ENCODE measurements around the gene MBP. TPM values are rescaled to one million over a fixed set of nuclear protein-coding genes. Genes with fewer than 3 reads are reported as not detected.

The MBP gene
- total and polyA plus RNA-seq, 3 experiments from 2014 or later, result 59.5 to 196 (median 60.0) TPM

DNA sequence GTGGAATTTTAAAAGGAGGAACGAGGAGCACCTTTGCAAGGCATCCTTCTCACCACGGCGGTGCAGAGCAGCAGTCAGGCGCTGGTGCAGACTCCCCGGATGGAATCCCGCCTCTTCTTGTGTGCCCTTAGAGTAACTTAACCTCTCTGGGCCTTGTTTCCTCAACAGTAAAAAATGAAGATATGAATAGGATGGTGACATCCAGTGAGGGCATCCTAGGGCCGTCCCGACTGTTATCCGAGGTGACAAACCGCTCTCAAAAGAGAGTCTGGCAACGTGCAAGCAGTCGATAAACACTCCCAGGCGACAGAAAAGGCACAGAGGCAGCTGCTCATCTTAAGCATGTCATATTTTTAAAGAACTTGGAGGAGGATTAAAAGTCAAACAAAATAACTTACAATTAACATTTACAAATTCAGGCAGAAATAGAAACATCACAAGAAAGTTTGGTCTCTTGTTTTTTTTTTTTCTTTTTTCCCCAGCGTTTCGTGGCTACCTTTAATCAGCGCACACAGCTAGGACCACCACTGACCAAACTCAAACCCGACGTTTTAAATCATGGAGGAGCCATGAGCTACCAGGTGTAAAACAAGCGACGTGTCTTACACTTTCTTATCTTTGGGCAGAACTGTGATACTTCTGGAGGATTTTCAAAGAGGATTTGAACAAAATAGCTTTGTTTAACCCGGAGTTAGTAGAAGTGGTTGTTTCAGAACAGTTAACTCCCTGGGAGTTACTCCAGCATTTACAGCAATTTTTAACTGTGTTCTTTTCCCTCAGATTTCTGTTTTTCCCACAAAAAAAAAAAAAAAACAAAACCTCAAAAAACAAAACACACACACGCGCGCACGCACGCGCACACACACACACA is 2.1 kb downstream of the MBP start:
- ChIA-PET CTCF (interaction anchor here (0.7 to 3.4 kb wide), 13 partner anchors 8 to 130 kb away, joined by 3 to 19 read pairs (median 4); no protein-coding TSS in a partner anchor), POLR2A (interaction anchor here (0.6 to 4.5 kb wide), 16 partner anchors 9 to 68 kb away, joined by 3 to 30 read pairs (median 4); no protein-coding TSS in a partner anchor)
- H3K4me3 Mint-ChIP-seq, result peak overlapping the region; percentile 97 to 100 (median 98)
- Histone ChIP-seq H3K27me3 (ENCODE audit: insufficient read depth, low read length, poor library complexity, severe bottlenecking) (no peaks in the 10 kb centered on the region), H3K9me3 (ENCODE audit: low read length) (no peaks in the 10 kb centered on the region), H3K4me1 (ENCODE audit: insufficient read depth, low read length) (peaks cover 64% of the 10 kb centered on the region), H3K4me3 (ENCODE audit: low read length) (peak overlapping the region; percentile 75), H3K36me3 (ENCODE audit: insufficient read depth, low read length) (no peaks in the 10 kb centered on the region), H3K27ac (ENCODE audit: low read depth, low read length) (peak overlapping the region; percentile 71)
- no peaks in the 10 kb centered on the region for H3K9me3 Mint-ChIP-seq
- H3K36me3 Mint-ChIP-seq, result peaks cover 0 to 38% (median 7%) of the 10 kb centered on the region in 3 donors
- H3K27ac Mint-ChIP-seq, result peak overlapping the region; percentile 82 to 98 (median 96)
- peak in 2 of 5 donors; percentile 33 to 42 for DNase-seq
- H3K4me1 Mint-ChIP-seq, result peaks cover 70 to 73% (median 70%) of the 10 kb centered on the region in 3 donors
- peaks cover 0 to 3% of the 10 kb centered on the region in 2 donors for H3K27me3 Mint-ChIP-seq

DNA sequence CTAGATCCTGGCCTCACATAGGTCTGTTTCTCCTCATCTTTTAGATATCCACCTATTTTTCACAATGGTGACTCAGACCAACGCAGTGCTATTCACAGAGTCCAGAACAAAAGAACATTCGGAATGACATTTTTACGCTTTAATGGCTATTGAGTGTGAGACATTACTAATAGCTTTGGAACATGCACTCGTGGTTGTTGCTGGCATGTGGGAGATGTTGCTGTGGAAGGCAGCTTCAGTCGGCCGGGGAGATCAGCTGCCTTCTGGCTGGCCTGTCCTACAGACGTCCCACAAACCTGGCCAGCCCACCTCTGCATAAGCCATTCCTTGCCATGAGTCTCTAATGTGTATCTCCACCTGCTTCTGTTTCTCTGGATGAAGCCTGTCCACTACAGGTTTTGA is 3.4 kb downstream of the MBP start:
- peak overlapping the region; percentile 6 for H3K4me3 ChIP-seq (ENCODE audit: low read length)
- H3K27me3 ChIP-seq (ENCODE audit: insufficient read depth, low read length, poor library complexity, severe bottlenecking), result no peaks in the 10 kb centered on the region
- ChIA-PET POLR2A (interaction anchor here (0.7 to 4.5 kb wide), 5 partner anchors 15 to 67 kb away, joined by 3 to 30 read pairs (median 4); no protein-coding TSS in a partner anchor), CTCF (interaction anchor here (1.1 to 3.4 kb wide), 6 partner anchors 20 to 143 kb away, joined by 3 to 19 read pairs (median 4); no protein-coding TSS in a partner anchor)
- peaks cover 72% of the 10 kb centered on the region for H3K4me1 ChIP-seq (ENCODE audit: insufficient read depth, low read length)
- no peaks in the 10 kb centered on the region for H3K9me3 Mint-ChIP-seq
- peak overlapping the region; percentile 97 to 100 (median 98) for H3K4me3 Mint-ChIP-seq
- no peak overlapping the region for H3K27ac ChIP-seq (ENCODE audit: low read depth, low read length)
- no peaks in the 10 kb centered on the region for H3K9me3 ChIP-seq (ENCODE audit: low read length)
- peak overlapping the region; percentile 81 to 98 (median 95) for H3K27ac Mint-ChIP-seq
- peaks cover 0 to 38% (median 7%) of the 10 kb centered on the region in 3 donors for H3K36me3 Mint-ChIP-seq
- no peaks in the 10 kb centered on the region for H3K36me3 ChIP-seq (ENCODE audit: insufficient read depth, low read length)
- peaks cover 0 to 3% of the 10 kb centered on the region in 2 donors for H3K27me3 Mint-ChIP-seq
- no peak for DNase-seq
- H3K4me1 Mint-ChIP-seq, result peaks cover 75 to 78% (median 77%) of the 10 kb centered on the region in 3 donors

DNA sequence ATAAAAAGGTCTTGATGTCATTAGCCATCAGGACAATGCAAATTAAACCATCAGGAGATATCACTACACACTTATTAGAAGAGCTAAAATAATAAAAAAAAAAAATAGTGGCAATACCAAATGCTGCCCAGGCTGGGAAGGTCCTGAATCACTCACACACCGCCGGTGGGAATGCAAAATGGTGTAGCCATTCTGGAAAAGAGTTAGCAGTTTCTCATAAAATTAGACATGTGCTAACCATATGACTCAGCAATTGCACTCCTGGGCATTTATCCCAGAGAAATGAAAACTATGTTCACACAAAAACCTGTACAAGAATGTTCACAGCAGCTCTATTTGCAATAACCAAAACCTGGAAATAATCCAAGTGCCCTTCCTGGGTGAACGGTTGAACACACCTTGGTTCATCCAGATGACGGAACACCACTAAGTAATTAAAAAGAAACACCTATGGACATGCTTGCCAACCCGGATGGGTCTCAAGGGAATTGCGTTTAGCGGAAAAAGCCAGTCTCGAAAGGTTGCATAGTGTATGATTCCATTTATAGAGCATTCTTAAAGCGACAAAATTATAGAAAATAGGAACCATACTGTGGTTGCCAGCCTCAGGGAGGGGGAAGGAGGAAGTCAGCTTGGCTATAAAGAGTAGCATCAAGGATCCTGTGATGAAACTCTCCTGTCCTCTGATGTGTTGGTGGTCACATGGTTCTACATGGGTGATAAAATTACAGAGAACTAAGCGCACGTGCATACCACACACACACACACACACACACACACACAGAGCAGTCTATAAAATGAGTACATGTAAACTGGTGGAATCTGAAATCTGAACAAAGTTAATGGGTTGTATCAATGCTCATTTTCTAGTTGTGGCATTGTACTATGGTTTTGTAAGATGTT is 4.6 kb downstream of the MBP start:
- H3K9me3 ChIP-seq (ENCODE audit: low read length), result no peaks in the 10 kb centered on the region
- peaks cover 72% of the 10 kb centered on the region for H3K4me1 ChIP-seq (ENCODE audit: insufficient read depth, low read length)
- H3K27ac Mint-ChIP-seq, result peak overlapping the region; percentile 82 to 97 (median 93)
- H3K4me3 Mint-ChIP-seq, result peak overlapping the region; percentile 49 to 99 (median 97)
- no peak overlapping the region for H3K27ac ChIP-seq (ENCODE audit: low read depth, low read length)
- ChIA-PET POLR2A (interaction anchor here (0.8 to 2.4 kb wide), 6 partner anchors 14 to 64 kb away, joined by 3 to 8 read pairs (median 4); no protein-coding TSS in a partner anchor), CTCF (interaction anchor here (2.3 kb wide), 1 partner anchor 26 kb away, joined by 7 read pairs; no protein-coding TSS in a partner anchor)
- H3K4me3 ChIP-seq (ENCODE audit: low read length), result peak overlapping the region; percentile 3
- peaks cover 0 to 3% of the 10 kb centered on the region in 2 donors for H3K27me3 Mint-ChIP-seq
- peak; percentile 20 to 75 (median 56) for DNase-seq
- no peaks in the 10 kb centered on the region for H3K36me3 ChIP-seq (ENCODE audit: insufficient read depth, low read length)
- H3K27me3 ChIP-seq (ENCODE audit: insufficient read depth, low read length, poor library complexity, severe bottlenecking), result no peaks in the 10 kb centered on the region
- H3K9me3 Mint-ChIP-seq, result no peaks in the 10 kb centered on the region
- H3K4me1 Mint-ChIP-seq, result peaks cover 76 to 80% (median 78%) of the 10 kb centered on the region in 3 donors
- H3K36me3 Mint-ChIP-seq, result peaks cover 0 to 47% (median 7%) of the 10 kb centered on the region in 3 donors

DNA sequence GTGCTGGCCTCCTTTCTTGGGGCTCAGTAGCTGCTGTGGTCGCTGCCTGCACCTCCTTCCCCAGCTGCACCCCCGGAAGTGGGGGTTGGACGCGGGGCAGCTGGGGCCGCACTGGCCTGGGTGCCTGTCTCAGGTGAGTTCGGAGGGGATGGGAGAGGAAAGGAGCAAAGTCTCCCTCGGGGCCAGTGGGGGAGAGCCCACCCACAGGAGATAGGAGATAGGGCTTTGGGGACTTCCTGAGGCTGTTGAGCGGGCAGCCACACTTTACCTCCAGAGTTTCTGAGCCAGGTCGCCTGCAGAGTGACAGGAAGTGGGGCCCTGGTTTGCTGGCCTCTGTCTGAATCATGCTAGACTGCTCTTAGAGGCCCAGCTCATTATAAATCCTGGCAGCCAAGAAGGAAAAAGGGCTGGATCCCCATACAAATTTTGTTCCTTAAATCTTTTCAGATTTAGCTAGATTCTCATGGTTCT is 8.1 kb downstream of the MBP start:
- DNase-seq, result peak; percentile 50 to 78 (median 57)
- H3K9me3 Mint-ChIP-seq, result no peaks in the 10 kb centered on the region
- H3K4me1 Mint-ChIP-seq, result peaks cover 98 to 100% (median 98%) of the 10 kb centered on the region in 3 donors
- CTCF ChIA-PET, result interaction anchor here (0.8 to 6.5 kb wide), 12 partner anchors 10 to 70 kb away, joined by 3 to 56 read pairs (median 4); no protein-coding TSS in a partner anchor
- Histone ChIP-seq H3K4me1 (ENCODE audit: insufficient read depth, low read length) (peaks cover 90% of the 10 kb centered on the region), H3K36me3 (ENCODE audit: insufficient read depth, low read length) (peaks cover 4% of the 10 kb centered on the region), H3K27ac (ENCODE audit: low read depth, low read length) (no peak overlapping the region), H3K9me3 (ENCODE audit: low read length) (no peaks in the 10 kb centered on the region), H3K27me3 (ENCODE audit: insufficient read depth, low read length, poor library complexity, severe bottlenecking) (no peaks in the 10 kb centered on the region), H3K4me3 (ENCODE audit: low read length) (peak overlapping the region; percentile 46)
- peaks cover 0 to 3% of the 10 kb centered on the region in 2 donors for H3K27me3 Mint-ChIP-seq
- H3K27ac Mint-ChIP-seq, result peak overlapping the region; percentile 84 to 98 (median 94)
- POLR2A ChIA-PET, result interaction anchor here (1.1 to 4.3 kb wide), 4 partner anchors 9 to 57 kb away, joined by 3 to 28 read pairs (median 4); no protein-coding TSS in a partner anchor
- H3K4me3 Mint-ChIP-seq, result peak overlapping the region; percentile 36 to 87 (median 77)
- H3K36me3 Mint-ChIP-seq, result peaks cover 0 to 57% (median 12%) of the 10 kb centered on the region in 3 donors

DNA sequence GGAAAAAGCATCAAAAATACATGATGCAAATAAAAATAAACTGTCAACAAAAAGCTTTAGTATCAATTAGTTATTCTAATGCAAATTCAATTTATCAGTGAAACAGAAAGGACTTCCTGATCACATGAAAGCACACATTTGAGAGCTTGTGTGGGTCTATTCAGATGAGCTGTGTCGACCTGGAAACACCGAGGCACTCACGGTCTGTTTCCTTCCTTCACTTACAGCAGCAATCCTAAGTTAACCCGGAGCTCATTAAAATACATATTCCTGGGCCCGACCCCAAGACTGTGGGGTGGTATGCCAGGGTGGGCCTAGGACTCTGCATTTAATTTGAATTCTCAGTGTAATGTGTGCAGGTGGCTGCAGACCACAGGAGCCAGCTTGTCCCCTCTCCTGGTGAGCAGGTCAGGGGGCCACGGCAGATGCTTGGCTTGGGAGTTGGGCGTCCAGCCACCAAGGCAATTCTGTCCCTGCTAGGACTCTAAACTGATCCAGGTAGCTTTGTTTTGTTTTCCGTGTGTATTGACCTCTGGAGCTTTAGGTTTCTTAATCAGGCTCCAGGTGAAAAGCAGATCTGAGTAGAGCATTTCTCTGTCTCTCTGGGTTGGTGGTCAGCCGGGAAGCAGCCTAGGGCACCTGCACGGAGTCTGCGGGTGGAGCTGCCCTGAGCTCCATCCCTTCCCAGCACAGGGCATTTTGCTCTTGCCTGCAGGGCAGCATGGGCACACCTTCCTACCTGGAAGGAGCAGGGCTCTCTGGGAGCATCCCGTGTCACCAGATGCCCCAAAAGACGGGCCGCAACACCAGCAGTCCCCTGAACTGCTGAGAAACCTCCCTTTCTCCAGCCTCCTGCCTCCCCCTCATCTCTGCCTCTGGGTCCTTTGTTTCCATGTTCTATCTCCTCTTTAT is 9.0 kb downstream of the MBP start:
- H3K27me3 ChIP-seq (ENCODE audit: insufficient read depth, low read length, poor library complexity, severe bottlenecking), result no peaks in the 10 kb centered on the region
- peaks cover 4% of the 10 kb centered on the region for H3K36me3 ChIP-seq (ENCODE audit: insufficient read depth, low read length)
- H3K27ac ChIP-seq (ENCODE audit: low read depth, low read length), result no peak overlapping the region
- peak overlapping the region; percentile 71 to 87 (median 77) for H3K4me3 Mint-ChIP-seq
- peaks cover 0 to 59% (median 9%) of the 10 kb centered on the region in 3 donors for H3K36me3 Mint-ChIP-seq
- no peak for DNase-seq
- H3K4me1 Mint-ChIP-seq, result peaks cover 97 to 100% (median 98%) of the 10 kb centered on the region in 3 donors
- no peaks in the 10 kb centered on the region for H3K9me3 Mint-ChIP-seq
- H3K27ac Mint-ChIP-seq, result peak overlapping the region; percentile 84 to 98 (median 94)
- peaks cover 90% of the 10 kb centered on the region for H3K4me1 ChIP-seq (ENCODE audit: insufficient read depth, low read length)
- peak overlapping the region; percentile 46 for H3K4me3 ChIP-seq (ENCODE audit: low read length)
- H3K27me3 Mint-ChIP-seq, result peaks cover 0 to 3% of the 10 kb centered on the region in 2 donors
- POLR2A ChIA-PET, result interaction anchor here (1.0 to 4.3 kb wide), 8 partner anchors 8 to 60 kb away, joined by 3 to 28 read pairs (median 4); no protein-coding TSS in a partner anchor
- no peaks in the 10 kb centered on the region for H3K9me3 ChIP-seq (ENCODE audit: low read length)
- CTCF ChIA-PET, result interaction anchor here (0.8 to 6.5 kb wide), 14 partner anchors 8 to 321 kb away, joined by 3 to 56 read pairs (median 4); partner anchors contain the start of gene MBP

DNA sequence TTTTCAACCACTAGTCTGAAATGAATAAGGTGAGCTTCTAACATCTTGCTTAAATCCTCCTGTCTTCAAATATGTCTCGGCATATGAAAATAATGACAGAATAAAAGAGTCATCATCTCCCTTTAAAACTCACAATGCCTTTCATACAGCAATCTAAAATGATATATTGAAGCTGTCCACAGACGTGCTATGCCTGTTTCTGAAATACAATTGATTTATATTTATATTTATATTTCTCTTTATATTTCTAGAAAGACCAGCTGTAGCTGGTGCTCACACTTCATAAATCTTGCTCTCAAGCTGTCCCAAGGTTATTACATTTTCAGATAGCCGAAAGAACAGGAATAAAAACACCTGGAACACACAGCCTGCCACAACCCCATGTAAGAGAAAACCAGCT is 11.1 kb downstream of the MBP start:
- H3K9me3 ChIP-seq (ENCODE audit: low read length), result no peaks in the 10 kb centered on the region
- H3K27me3 ChIP-seq (ENCODE audit: insufficient read depth, low read length, poor library complexity, severe bottlenecking), result no peaks in the 10 kb centered on the region
- Mint-ChIP-seq H3K27me3 (peaks cover 0 to under 1% of the 10 kb centered on the region in 2 donors), H3K4me3 (peak overlapping the region in 5 of 7 donors; percentile 17 to 65 (median 40)), H3K36me3 (peaks cover 0 to 55% (median 6%) of the 10 kb centered on the region in 3 donors), H3K9me3 (no peaks in the 10 kb centered on the region), H3K4me1 (peaks cover 86 to 93% (median 93%) of the 10 kb centered on the region in 3 donors), H3K27ac (peak overlapping the region in 7 of 8 donors; percentile 48 to 95 (median 89))
- CTCF ChIA-PET, result interaction anchor here (0.9 to 6.5 kb wide), 7 partner anchors 10 to 121 kb away, joined by 3 to 56 read pairs (median 4); partner anchors contain the start of gene MBP
- peaks cover 4% of the 10 kb centered on the region for H3K36me3 ChIP-seq (ENCODE audit: insufficient read depth, low read length)
- H3K27ac ChIP-seq (ENCODE audit: low read depth, low read length), result no peak overlapping the region
- no peak overlapping the region for H3K4me3 ChIP-seq (ENCODE audit: low read length)
- POLR2A ChIA-PET, result interaction anchor here (0.9 to 4.3 kb wide), 5 partner anchors 9 to 54 kb away, joined by 3 to 28 read pairs (median 4); no protein-coding TSS in a partner anchor
- DNase-seq, result no peak
- peaks cover 85% of the 10 kb centered on the region for H3K4me1 ChIP-seq (ENCODE audit: insufficient read depth, low read length)

Data from CD8-positive, alpha-beta memory T cell (primary cell).